Measurements from ENCODE around the gene PRRG4. TPM values are rescaled to one million over a fixed set of nuclear protein-coding genes. Genes with fewer than 3 reads are reported as not detected.

The PRRG4 gene
- total RNA-seq, 2 experiments from 2014 or later, result 0.15 to 0.19 TPM

DNA sequence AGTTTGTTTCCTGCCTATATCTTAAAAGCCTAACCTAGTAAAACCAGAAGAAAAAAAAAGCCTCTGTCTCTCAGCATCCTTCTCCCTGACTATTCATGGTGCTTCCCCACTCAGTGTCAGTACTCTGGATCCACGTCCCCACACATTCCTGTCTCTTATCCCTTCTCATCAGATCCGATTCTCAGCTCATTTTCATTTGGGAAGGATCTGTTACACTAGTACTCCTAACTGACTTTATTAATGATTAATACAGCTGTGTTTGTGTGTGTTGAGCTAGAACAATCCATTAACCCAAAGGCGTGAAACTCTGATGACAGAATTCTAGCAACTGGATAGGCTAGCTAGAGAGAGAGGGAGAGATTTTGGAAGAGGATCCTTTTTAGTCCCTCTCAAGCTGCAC is 1.5 kb downstream of the PRRG4 start:
- intact Hi-C loops (cut with micrococcal nuclease), result no loop called here
- CTCF ChIA-PET, result no interaction called here
- H3K4me3 Mint-ChIP-seq, result no peak overlapping the region

DNA sequence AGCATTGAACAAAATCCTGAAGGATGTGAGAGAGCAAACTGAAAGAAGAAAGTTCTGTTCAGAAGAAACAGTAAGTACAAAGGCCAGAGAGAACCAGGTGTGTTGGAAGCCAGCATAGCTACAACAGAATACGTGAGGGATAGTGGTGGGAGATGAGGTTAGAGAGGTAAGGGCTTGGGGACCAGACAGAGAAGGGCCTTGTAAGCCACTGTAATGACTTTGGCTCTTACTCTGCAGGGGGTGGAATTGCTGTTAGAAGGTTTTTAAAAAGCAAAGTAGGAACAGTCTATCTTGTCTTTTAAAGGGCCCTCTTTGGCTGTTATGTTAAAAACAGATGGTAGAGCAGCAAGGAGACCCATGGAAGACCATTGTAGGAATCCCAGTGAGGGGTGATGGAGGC is 4.2 kb downstream of the PRRG4 start:
- Mint-ChIP-seq H3K27me3 (ENCODE audit: low read depth) (peaks cover 28% of the 10 kb centered on the region), H3K36me3 (ENCODE audit: low read depth) (no peaks in the 10 kb centered on the region), H3K9me3 (no peaks in the 10 kb centered on the region), H3K4me1 (ENCODE audit: low read depth) (peaks cover 6% of the 10 kb centered on the region), H3K27ac (no peak overlapping the region), H3K4me3 (no peak overlapping the region)
- intact Hi-C loops (cut with micrococcal nuclease), result no loop called here
- no peak for DNase-seq
- CTCF ChIA-PET, result no interaction called here

More for the DNA sequence above, 1.5 kb downstream of the PRRG4 start:
- DNase-seq, result no peak
- H3K9me3 Mint-ChIP-seq, result no peaks in the 10 kb centered on the region
- H3K27me3 Mint-ChIP-seq (ENCODE audit: low read depth), result peaks cover 36% of the 10 kb centered on the region
- peaks cover 6% of the 10 kb centered on the region for H3K4me1 Mint-ChIP-seq (ENCODE audit: low read depth)
- H3K27ac Mint-ChIP-seq, result no peak overlapping the region
- H3K36me3 Mint-ChIP-seq (ENCODE audit: low read depth), result no peaks in the 10 kb centered on the region

DNA sequence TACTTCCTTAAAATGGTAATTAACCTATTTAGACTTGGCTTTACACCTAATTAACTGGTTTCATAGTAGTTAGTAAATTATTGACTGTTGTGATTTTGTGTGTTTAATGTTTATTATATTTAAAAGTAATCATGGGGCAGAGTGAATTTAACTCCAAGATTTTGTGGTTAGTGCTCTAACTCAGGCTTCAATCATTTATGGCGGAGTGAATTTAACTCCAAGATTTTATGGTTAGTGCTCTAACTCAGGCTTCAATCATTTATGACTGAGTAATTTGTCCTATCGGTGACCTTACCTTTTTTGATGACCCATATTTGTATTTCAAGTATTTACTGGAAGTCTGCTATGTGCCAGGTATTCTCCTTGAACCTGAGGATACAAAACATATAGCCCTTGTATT is 7.2 kb downstream of the PRRG4 start:
- Mint-ChIP-seq H3K27ac (no peak overlapping the region), H3K36me3 (ENCODE audit: low read depth) (no peaks in the 10 kb centered on the region), H3K9me3 (no peaks in the 10 kb centered on the region), H3K4me3 (no peak overlapping the region), H3K27me3 (ENCODE audit: low read depth) (peaks cover 18% of the 10 kb centered on the region), H3K4me1 (ENCODE audit: low read depth) (no peaks in the 10 kb centered on the region)
- CTCF ChIA-PET, result no interaction called here
- intact Hi-C loops (cut with micrococcal nuclease), result no loop called here
- DNase-seq, result no peak

DNA sequence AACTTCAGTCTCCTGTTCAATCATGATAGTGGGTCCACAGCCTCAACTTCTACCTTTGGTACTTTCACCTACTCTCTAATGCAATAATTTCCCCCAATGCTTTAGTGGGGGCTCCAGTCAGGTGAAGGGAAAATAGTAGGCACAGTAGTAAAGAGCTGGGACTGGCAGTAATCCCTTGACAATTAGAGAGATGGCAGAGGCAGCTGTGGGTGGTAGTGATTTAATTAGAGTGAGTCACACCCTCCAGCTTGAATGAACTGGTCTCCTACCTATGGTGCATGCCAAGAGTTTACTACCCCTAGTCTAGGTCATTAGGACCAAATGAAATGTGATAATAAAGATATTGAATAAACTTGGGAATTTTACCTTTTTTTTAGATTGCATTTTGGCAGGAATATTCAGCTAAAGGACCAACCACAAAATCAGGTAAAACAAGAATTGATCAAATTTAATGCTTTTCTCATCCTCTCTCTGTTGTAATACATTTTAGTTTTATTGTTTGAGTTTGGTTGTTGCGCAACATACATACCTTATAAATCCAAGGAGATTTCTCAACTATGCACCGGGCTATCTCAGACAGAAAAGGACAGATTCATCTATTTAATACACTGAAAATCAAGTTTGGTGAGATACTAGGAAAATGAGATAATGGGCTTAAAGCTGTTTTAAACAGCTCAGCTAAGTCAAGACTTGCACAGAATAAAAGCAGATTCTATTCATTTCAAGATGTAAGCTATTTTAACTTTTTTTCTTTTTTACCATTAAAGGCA is 9.0 kb downstream of the PRRG4 start:
- Mint-ChIP-seq H3K27ac (no peak overlapping the region), H3K27me3 (ENCODE audit: low read depth) (peaks cover 10% of the 10 kb centered on the region), H3K36me3 (ENCODE audit: low read depth) (no peaks in the 10 kb centered on the region), H3K9me3 (no peaks in the 10 kb centered on the region), H3K4me1 (ENCODE audit: low read depth) (no peaks in the 10 kb centered on the region), H3K4me3 (no peak overlapping the region)
- intact Hi-C loops (cut with micrococcal nuclease), result no loop called here
- CTCF ChIA-PET, result interaction anchor here (0.9 kb wide), 1 partner anchor 156 kb away, joined by 3 read pairs; no protein-coding TSS in a partner anchor
- DNase-seq, result no peak

DNA sequence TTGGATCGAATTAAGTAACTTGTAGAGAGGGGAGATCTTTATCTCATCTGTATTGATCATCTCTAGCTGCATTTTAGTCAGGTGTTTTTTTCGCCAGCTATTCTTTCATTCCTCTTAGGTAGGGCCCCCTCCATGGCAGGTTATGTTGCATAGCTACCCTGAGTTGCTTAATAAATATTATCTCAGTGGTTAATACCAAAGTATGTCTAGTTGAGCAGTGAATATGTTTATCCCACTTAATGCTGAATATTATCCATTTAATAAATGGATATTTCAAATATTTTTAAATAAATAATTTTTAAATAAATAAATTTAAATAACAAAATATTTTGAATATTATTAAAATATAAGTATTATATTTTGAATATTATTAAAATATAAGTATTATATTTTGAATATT is 9.6 kb downstream of the PRRG4 start:
- H3K9me3 Mint-ChIP-seq, result no peaks in the 10 kb centered on the region

DNA sequence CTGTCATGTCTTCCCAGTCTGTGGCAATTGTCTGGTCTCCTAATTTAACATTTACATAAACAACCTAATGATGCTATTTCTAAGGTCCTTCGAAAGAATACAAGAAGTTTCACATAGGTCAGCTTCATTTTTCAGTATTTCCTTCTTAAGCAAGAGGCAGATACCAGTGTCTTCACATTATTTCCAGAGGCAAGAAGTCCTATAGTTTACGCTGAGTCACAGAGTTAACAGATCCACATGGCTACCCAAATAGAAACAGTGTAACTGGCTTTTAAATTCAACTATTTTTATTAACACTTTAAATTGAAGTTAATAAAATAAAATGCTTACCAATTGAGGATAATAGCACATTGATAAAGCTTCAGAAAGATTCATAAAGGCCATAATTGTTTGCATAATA is 10.9 kb downstream of the PRRG4 start:
- Mint-ChIP-seq H3K9me3 (no peaks in the 10 kb centered on the region), H3K27me3 (ENCODE audit: low read depth) (peaks cover 8% of the 10 kb centered on the region), H3K4me1 (ENCODE audit: low read depth) (no peaks in the 10 kb centered on the region), H3K4me3 (no peak overlapping the region), H3K27ac (no peak overlapping the region), H3K36me3 (ENCODE audit: low read depth) (no peaks in the 10 kb centered on the region)
- CTCF ChIA-PET, result interaction anchor here (0.6 to 2.1 kb wide), 5 partner anchors 32 to 1436 kb away, joined by 3 to 9 read pairs (median 3); no protein-coding TSS in a partner anchor
- no peak for DNase-seq
- intact Hi-C loops (cut with micrococcal nuclease), result no loop called here

More for the DNA sequence above, 9.6 kb downstream of the PRRG4 start:
- CTCF ChIA-PET, result interaction anchor here (0.9 kb wide), 1 partner anchor 155 kb away, joined by 3 read pairs; no protein-coding TSS in a partner anchor
- peaks cover 10% of the 10 kb centered on the region for H3K27me3 Mint-ChIP-seq (ENCODE audit: low read depth)
- H3K4me1 Mint-ChIP-seq (ENCODE audit: low read depth), result no peaks in the 10 kb centered on the region
- H3K36me3 Mint-ChIP-seq (ENCODE audit: low read depth), result no peaks in the 10 kb centered on the region
- intact Hi-C loops (cut with micrococcal nuclease), result no loop called here
- no peak overlapping the region for H3K27ac Mint-ChIP-seq
- H3K4me3 Mint-ChIP-seq, result no peak overlapping the region
- no peak for DNase-seq

DNA sequence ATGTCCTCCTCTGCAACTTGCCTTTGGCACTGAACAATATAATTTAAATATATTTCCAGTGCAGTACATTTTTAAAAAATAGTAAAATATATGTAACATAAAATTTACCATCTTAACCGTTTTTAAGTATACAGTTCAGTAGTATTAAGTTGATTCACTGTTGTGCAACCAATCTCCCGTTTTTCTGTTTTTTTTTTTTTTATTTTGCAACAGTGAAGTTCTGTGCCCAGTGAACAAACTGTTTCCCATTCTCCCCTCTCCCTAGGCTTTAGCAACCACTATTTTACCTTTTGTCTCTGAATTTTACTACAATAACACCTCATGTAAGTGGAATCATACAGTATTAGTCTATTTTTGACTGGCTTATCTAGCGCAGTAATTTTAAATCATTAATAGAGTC is 13.8 kb downstream of the PRRG4 start:
- H3K36me3 Mint-ChIP-seq (ENCODE audit: low read depth), result no peaks in the 10 kb centered on the region
- intact Hi-C loops (cut with micrococcal nuclease), result no loop called here
- no peak for DNase-seq
- no peak overlapping the region for H3K4me3 Mint-ChIP-seq
- no peaks in the 10 kb centered on the region for H3K9me3 Mint-ChIP-seq
- no peaks in the 10 kb centered on the region for H3K4me1 Mint-ChIP-seq (ENCODE audit: low read depth)
- H3K27ac Mint-ChIP-seq, result peak overlapping the region; percentile 36
- CTCF ChIA-PET, result interaction anchor here (0.9 to 1.3 kb wide), 2 partner anchors 34 to 51 kb away, joined by 4 read pairs; no protein-coding TSS in a partner anchor
- H3K27me3 Mint-ChIP-seq (ENCODE audit: low read depth), result peaks cover 8% of the 10 kb centered on the region

DNA sequence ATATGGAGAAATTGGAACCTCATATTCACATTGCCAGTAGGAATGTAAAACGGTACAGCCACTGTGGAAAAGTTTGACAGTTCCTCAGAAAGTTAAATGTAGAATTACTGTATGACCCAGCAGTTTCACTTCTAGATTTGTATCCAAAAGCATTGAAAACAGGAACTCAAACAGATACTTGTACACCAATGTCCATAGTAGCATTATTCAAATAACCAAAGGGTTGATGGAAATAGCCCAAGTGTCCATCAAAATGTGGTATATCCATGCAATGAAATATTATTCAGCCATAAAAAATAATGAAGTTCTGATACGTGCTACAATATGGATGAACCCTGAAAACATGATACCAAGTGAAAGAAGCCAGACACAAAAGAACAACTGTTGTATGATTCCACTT is 17.8 kb downstream of the PRRG4 start:
- CTCF ChIA-PET, result no interaction called here
- Mint-ChIP-seq H3K36me3 (ENCODE audit: low read depth) (no peaks in the 10 kb centered on the region), H3K27me3 (ENCODE audit: low read depth) (peaks cover 3% of the 10 kb centered on the region), H3K4me3 (no peak overlapping the region), H3K4me1 (ENCODE audit: low read depth) (peaks cover 5% of the 10 kb centered on the region), H3K27ac (no peak overlapping the region), H3K9me3 (no peaks in the 10 kb centered on the region)
- intact Hi-C loops (cut with micrococcal nuclease), result no loop called here
- DNase-seq, result no peak

DNA sequence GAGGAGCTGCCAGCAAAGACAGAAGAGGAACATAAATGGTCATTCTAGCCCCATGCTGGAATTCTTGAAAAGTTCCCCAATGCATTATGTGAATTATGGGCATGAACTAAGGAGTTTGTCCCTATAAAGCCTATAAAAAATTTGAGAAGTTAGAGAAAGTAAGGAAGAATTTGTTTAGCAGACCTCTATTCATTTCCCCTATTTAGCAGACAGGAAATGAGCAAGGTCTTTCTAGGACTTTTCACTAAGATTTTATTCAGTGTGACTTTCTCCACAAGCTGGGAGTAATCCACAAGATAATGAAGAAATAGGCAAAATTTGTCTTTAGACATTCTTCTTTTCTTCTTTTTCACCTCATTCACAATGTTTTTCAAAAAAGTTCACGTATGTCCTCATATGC is 20.0 kb downstream of the PRRG4 start:
- Mint-ChIP-seq H3K4me3 (no peak overlapping the region), H3K27ac (peak overlapping the region; percentile 3), H3K36me3 (ENCODE audit: low read depth) (no peaks in the 10 kb centered on the region), H3K27me3 (ENCODE audit: low read depth) (peaks cover 8% of the 10 kb centered on the region), H3K4me1 (ENCODE audit: low read depth) (peaks cover 5% of the 10 kb centered on the region), H3K9me3 (no peaks in the 10 kb centered on the region)
- CTCF ChIA-PET, result no interaction called here
- intact Hi-C loops (cut with micrococcal nuclease), result no loop called here
- DNase-seq, result no peak

DNA sequence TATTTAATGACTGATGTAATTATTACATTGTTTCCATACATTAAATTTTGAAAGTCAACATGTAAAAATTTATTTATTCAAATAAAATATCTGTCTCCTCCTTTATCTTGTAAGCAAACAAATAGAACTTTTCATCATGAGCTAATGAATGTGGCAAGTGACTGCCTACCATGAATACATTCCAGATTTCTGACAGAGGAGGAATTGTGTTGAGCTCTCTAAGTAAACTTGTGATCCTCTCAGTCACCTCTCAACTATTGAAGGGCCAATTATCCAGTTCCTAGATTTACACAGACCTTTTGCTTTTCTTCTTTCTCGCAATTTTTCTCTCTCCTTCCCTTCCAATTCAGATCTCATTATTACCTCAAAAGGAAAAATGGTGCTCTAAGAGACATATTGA is 21.5 kb downstream of the PRRG4 start:
- no peak overlapping the region for H3K4me3 Mint-ChIP-seq
- H3K27ac Mint-ChIP-seq, result no peak overlapping the region
- peaks cover 5% of the 10 kb centered on the region for H3K4me1 Mint-ChIP-seq (ENCODE audit: low read depth)
- peaks cover 7% of the 10 kb centered on the region for H3K27me3 Mint-ChIP-seq (ENCODE audit: low read depth)
- H3K36me3 Mint-ChIP-seq (ENCODE audit: low read depth), result no peaks in the 10 kb centered on the region
- intact Hi-C loops (cut with micrococcal nuclease), result no loop called here
- CTCF ChIA-PET, result no interaction called here
- H3K9me3 Mint-ChIP-seq, result no peaks in the 10 kb centered on the region
- DNase-seq, result no peak

DNA sequence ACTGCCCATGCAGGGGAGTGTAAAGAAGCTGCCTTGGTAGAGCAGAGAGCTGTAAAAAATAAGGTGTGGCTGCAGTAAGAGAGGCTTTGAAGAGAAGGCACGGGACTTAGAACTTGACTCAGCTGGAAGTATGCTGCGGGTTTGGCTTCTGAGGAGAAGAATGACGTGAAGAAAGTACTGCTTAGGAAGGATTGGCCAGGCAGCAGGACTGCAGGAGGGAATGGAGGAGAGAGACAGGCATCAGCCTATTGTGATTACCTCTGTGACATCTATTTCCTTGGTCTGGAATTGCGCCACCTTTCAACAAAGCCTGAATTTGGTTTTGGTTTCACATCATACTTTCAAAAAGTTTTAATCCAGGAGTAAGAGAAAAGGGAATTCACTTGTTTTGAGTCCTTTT is 22.5 kb downstream of the PRRG4 start:
- Mint-ChIP-seq H3K4me1 (ENCODE audit: low read depth) (peaks cover 5% of the 10 kb centered on the region), H3K9me3 (no peaks in the 10 kb centered on the region), H3K4me3 (no peak overlapping the region), H3K27ac (no peak overlapping the region), H3K36me3 (ENCODE audit: low read depth) (no peaks in the 10 kb centered on the region), H3K27me3 (ENCODE audit: low read depth) (peaks cover 7% of the 10 kb centered on the region)
- CTCF ChIA-PET, result no interaction called here
- no peak for DNase-seq
- intact Hi-C loops (cut with micrococcal nuclease), result no loop called here

DNA sequence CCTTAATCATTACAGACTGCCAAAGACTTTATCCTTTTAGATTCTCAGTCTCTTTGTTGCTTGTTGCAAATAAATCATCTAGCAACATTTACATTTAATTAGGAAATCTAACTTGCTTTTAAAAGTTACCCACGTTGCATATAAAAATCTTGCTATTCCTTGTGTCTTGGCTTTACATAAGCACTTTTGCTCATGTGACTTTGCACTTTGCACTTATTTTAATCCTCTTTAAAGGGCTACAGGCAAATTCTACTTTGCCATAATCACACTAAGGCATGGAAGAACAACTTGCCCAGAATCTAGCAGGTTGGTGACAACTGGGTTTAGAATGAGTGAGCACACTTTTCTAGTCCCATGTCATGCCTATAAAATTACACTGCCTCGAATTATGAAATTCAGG is 25.9 kb downstream of the PRRG4 start:
- Mint-ChIP-seq H3K27ac (no peak overlapping the region), H3K4me3 (no peak overlapping the region), H3K36me3 (ENCODE audit: low read depth) (no peaks in the 10 kb centered on the region), H3K27me3 (ENCODE audit: low read depth) (peaks cover 16% of the 10 kb centered on the region), H3K9me3 (no peaks in the 10 kb centered on the region), H3K4me1 (ENCODE audit: low read depth) (no peaks in the 10 kb centered on the region)
- CTCF ChIA-PET, result interaction anchor here (0.6 kb wide), 1 partner anchor 10 kb away, joined by 3 read pairs; no protein-coding TSS in a partner anchor
- intact Hi-C loops (cut with micrococcal nuclease), result no loop called here
- no peak for DNase-seq

DNA sequence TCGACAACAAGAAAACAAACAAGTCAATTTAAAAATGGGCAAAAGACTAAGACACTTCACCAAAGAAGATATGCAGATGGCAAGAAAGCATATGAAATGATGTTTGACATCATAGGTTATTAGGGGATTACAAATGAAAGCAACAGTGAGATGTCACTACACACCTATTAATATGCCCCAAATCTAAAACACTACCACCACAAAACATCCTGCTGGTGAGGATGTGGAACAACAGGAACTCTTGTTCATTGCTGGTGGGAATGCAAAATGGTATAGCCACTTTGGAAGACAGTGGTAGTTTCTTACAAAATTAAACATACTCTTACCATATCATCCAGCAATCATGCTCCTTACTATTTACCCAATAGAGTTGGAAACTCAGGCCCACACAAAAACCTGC is 29.0 kb downstream of the PRRG4 start:
- peaks cover 23% of the 10 kb centered on the region for H3K27me3 Mint-ChIP-seq (ENCODE audit: low read depth)

More for the DNA sequence above, 29.0 kb downstream of the PRRG4 start:
- Mint-ChIP-seq H3K4me1 (ENCODE audit: low read depth) (no peaks in the 10 kb centered on the region), H3K36me3 (ENCODE audit: low read depth) (no peaks in the 10 kb centered on the region), H3K27ac (no peak overlapping the region), H3K9me3 (no peaks in the 10 kb centered on the region), H3K4me3 (no peak overlapping the region)
- CTCF ChIA-PET, result no interaction called here
- no peak for DNase-seq
- intact Hi-C loops (cut with micrococcal nuclease), result no loop called here
